Endothelial cell of umbilical vein (primary cell): ENCODE results near the gene TMPRSS6. TPM values are rescaled to one million over a fixed set of nuclear protein-coding genes. Genes with fewer than 3 reads are reported as not detected.

ENCODE experiments used
- BruUV-seq: library from RNA; stranded (reverse); fragments of 400-500 nt; replicated peaks from 2 replicates; lab custom pipeline; 2021; lab: Mats Ljungman, UMichigan
- CTCF ChIA-PET: fragments of 300-600, 350-600 bp; sonication (Branson Sonifier 250); formaldehyde crosslinking; loops from one replicate; lab custom pipeline; 2021; ENCODE audit warnings: antibody characterized with exemption, inconsistent platforms; lab: Charles Lee
- POLR2A ChIA-PET: fragments of 300-600, 350-600 bp; sonication (Branson Sonifier 250); formaldehyde crosslinking; loops from one replicate; lab custom pipeline; 2021; ENCODE audit warnings: antibody characterized with exemption, inconsistent platforms; lab: Charles Lee
- DNase-seq: peaks from one replicate; pipeline ENCODE4 v3.0.0-alpha.2; 2011; ENCODE audit warnings: low read depth, low spot score
- FAIRE-seq: peaks from 2 replicates; lab custom pipeline; 2011; peaks lifted over from hg19 to GRCh38; lab: Jason Lieb, UNC
- H2AFZ ChIP-seq: 2 replicates; pipeline ENCODE4 v1.6.0; 2012; ENCODE audit warnings: low read depth, low read length, control low read depth, inconsistent platforms
- H3K27ac ChIP-seq: 2 replicates; pipeline ENCODE4 v1.5.1; 2011; ENCODE audit warnings: low read depth, mild to moderate bottlenecking, control low read depth, low read length, moderate library complexity; ENCODE audit not compliant: insufficient read depth
- H3K27me3 ChIP-seq, 2 experiments: 2 replicates each; pipeline versions ENCODE4 v1.6.0 to v1.6.1; 2011; ENCODE audit warnings: low read length in 2 of 2, mixed read lengths in 1 of 2; ENCODE audit not compliant: control insufficient read depth in 2 of 2, insufficient read depth in 2 of 2
- H3K36me3 ChIP-seq, 2 experiments: 2 replicates in 1 of 2; 3 replicates in 1 of 2; pipeline ENCODE4 v1.5.1; 2011; ENCODE audit warnings: low read length in 2 of 2, mild to moderate bottlenecking in 1 of 2, moderate library complexity in 1 of 2; ENCODE audit not compliant: control insufficient read depth in 2 of 2, insufficient read depth in 2 of 2; ENCODE audit errors: extremely low read depth in 1 of 2
- H3K4me1 ChIP-seq: 3 replicates; pipeline ENCODE4 v1.5.1; 2011; ENCODE audit warnings: mild to moderate bottlenecking, low read length; ENCODE audit not compliant: control insufficient read depth, insufficient read depth; ENCODE audit errors: extremely low read depth
- H3K4me2 ChIP-seq: 2 replicates; pipeline ENCODE4 v1.6.1; 2011; ENCODE audit warnings: low read length, control low read depth, mixed read lengths; ENCODE audit not compliant: insufficient read depth
- H3K4me3 ChIP-seq, 3 experiments: fragments of 200-600 bp in 1 of 3; sonication (generic), shearing (Covaris generic) in 1 of 3; replicated peaks in 1 of 3; 2 replicates each; pipeline ENCODE4 v1.5.1; 2011 to 2016; ENCODE audit warnings: control low read depth in 3 of 3, low read length in 3 of 3, mild to moderate bottlenecking in 2 of 3, inconsistent platforms in 1 of 3, low read depth in 1 of 3, moderate library complexity in 1 of 3; ENCODE audit not compliant: insufficient read depth in 1 of 3
- H3K79me2 ChIP-seq: 2 replicates; pipeline ENCODE4 v1.6.0; 2012; ENCODE audit warnings: low read length, inconsistent platforms; ENCODE audit not compliant: control insufficient read depth, insufficient read depth
- H3K9ac ChIP-seq: replicated peaks from 2 replicates; pipeline ENCODE3; 2011; ENCODE audit warnings: low read length, control low read depth; ENCODE audit not compliant: insufficient read depth; ENCODE audit errors: extremely low read depth
- H3K9me1 ChIP-seq: replicated peaks from 3 replicates; pipeline ENCODE4 v1.6.0; 2011; ENCODE audit warnings: mild to moderate bottlenecking, low read length; ENCODE audit not compliant: control insufficient read depth, insufficient read depth; ENCODE audit errors: extremely low read depth
- H3K9me3 ChIP-seq: replicated peaks from 2 replicates; pipeline ENCODE4 v1.5.1; 2012; ENCODE audit warnings: low read length, inconsistent platforms; ENCODE audit not compliant: control insufficient read depth, insufficient read depth
- H4K20me1 ChIP-seq: replicated peaks from 2 replicates; pipeline ENCODE3; 2011; ENCODE audit warnings: mild to moderate bottlenecking, low read length; ENCODE audit not compliant: control insufficient read depth, insufficient read depth; ENCODE audit errors: extremely low read depth
- CTCF ChIP-seq, 2 donors: IDR thresholded peaks; 1 replicate in 1 of 2; 2 replicates in 1 of 2; pipeline ENCODE4 v1.5.1; 2011; ENCODE audit warnings: low read length in 2 of 2, mild to moderate bottlenecking in 2 of 2, moderate library complexity in 2 of 2, control low read depth in 1 of 2, inconsistent platforms in 1 of 2, low read depth in 1 of 2; ENCODE audit not compliant: insufficient read depth in 1 of 2; ENCODE audit errors: extremely low read depth in 1 of 2
- EZH2 ChIP-seq: IDR thresholded peaks from 2 replicates; pipeline ENCODE4 v1.6.1; 2012; ENCODE audit warnings: borderline replicate concordance, low read depth, mild to moderate bottlenecking, moderate library complexity, low read length, inconsistent platforms; ENCODE audit not compliant: severe bottlenecking
- FOS ChIP-seq: IDR thresholded peaks from 2 replicates; pipeline ENCODE4 v1.6.1; 2011; ENCODE audit warnings: mild to moderate bottlenecking, low read length, moderate library complexity, borderline replicate concordance; ENCODE audit not compliant: insufficient read depth
- GATA2 ChIP-seq: IDR thresholded peaks from 2 replicates; pipeline ENCODE4 v1.7.0; 2011; ENCODE audit warnings: low read depth, mild to moderate bottlenecking, moderate library complexity, mixed read lengths, low read length; ENCODE audit not compliant: insufficient read length, insufficient read depth
- JUN ChIP-seq: IDR thresholded peaks from 2 replicates; pipeline ENCODE4 v1.6.1; 2011; ENCODE audit warnings: borderline replicate concordance, low read depth; ENCODE audit not compliant: insufficient read length, insufficient read depth
- MAX ChIP-seq: IDR thresholded peaks from 2 replicates; pipeline ENCODE4 v1.6.1; 2011; ENCODE audit not compliant: insufficient read depth, insufficient read length
- MYC ChIP-seq: IDR thresholded peaks from one replicate; pipeline ENCODE4 v1.6.1; 2011; ENCODE audit warnings: mild to moderate bottlenecking, low read depth, low read length
- POLR2A ChIP-seq: IDR thresholded peaks from 2 replicates; pipeline ENCODE4 v1.6.1; 2012; ENCODE audit warnings: low read depth, mild to moderate bottlenecking, control low read depth, low read length
- POLR2AphosphoS5 ChIP-seq: IDR thresholded peaks from 2 replicates; pipeline ENCODE4 v1.6.1; 2012; ENCODE audit warnings: low read depth, mild to moderate bottlenecking, control low read depth, low read length, moderate library complexity; ENCODE audit not compliant: insufficient read depth
- dilution Hi-C: fragments of 300-500 bp; cut with MboI; formaldehyde crosslinking; loops from one replicate; pipeline ENCODE4 v1.15.0; 2019; ENCODE audit warnings: low sequenced_read_pairs; ENCODE audit not compliant: extremely low pct_ligation_motif_present
- intact Hi-C: fragments of 100-400 bp; cut with micrococcal nuclease; formaldehyde crosslinking; loops from one replicate; pipeline ENCODE4 v1.10.0; 2022
- polyA plus RNA-seq, 4 experiments: library from polyadenylated mRNA; depleted of rRNA in 3 of 4; stranded (reverse) in 3 of 4; unstranded in 1 of 4; fragments of >200 nt; gene quantifications; 2 replicates each; pipeline versions ENCODE4 v1.2.1 to v1.2.3, GENCODE V29; 2011 to 2012; ENCODE audit warnings: missing spikeins in 1 of 4
- total RNA-seq: library from RNA; stranded (reverse); gene quantifications from 2 replicates; pipeline ENCODE4 v1.2.3, GENCODE V29; 2021

TMPRSS6 gene
- total and polyA plus RNA-seq, 2 donors (not counting 3 experiments of a cell fraction or from before 2014, with no cell fraction given), result not detected

GRCh38 chr22:37088750-37089408 lies 20.6 kb downstream of the TMPRSS6 start:
- BruUV-seq, result no TSS peak
- FAIRE-seq, result no peak

More at GRCh38 chr22:37088750-37089408, 20.6 kb downstream of the TMPRSS6 start:
- no peak overlapping the region for H3K27ac ChIP-seq
- peaks cover 0 to 1% of the 10 kb centered on the region in 2 experiments for H3K27me3 ChIP-seq
- H3K9ac ChIP-seq, result no peak overlapping the region
- H3K4me2 ChIP-seq, result no peak overlapping the region
- CTCF ChIA-PET, result interaction anchor here (0.6 to 2.1 kb wide), 4 partner anchors 8 to 37 kb away, joined by 3 to 8 read pairs (median 4); no protein-coding TSS in a partner anchor
- H2AFZ ChIP-seq, result no peak overlapping the region
- POLR2A ChIA-PET, result no interaction called here
- TF ChIP-seq POLR2AphosphoS5 (no peak), MYC (no peak), JUN (no peak), CTCF (IDR thresholded peaks at IDR 0.05; ENCODE audit: extremely low read depth in 1 of 2, insufficient read depth in 1 of 2, low read depth in 1 of 2, low read length in 2 of 2) (no peak), EZH2 (no peak), GATA2 (no peak), MAX (no peak), FOS (no peak), POLR2A (no peak)
- H3K9me3 ChIP-seq, result no peaks in the 10 kb centered on the region
- no peaks in the 10 kb centered on the region for H3K36me3 ChIP-seq
- no peaks in the 10 kb centered on the region for H3K4me1 ChIP-seq
- DNase-seq, result no peak
- no peaks in the 10 kb centered on the region for H4K20me1 ChIP-seq
- dilution Hi-C loops (no loop called here), intact Hi-C loops (no loop called here)
- no peaks in the 10 kb centered on the region for H3K9me1 ChIP-seq
- no peaks in the 10 kb centered on the region for H3K79me2 ChIP-seq
- H3K4me3 ChIP-seq, result no peak overlapping the region
